ENCODE results near the gene DGKD. TPM values are rescaled to one million over a fixed set of nuclear protein-coding genes. Genes with fewer than 3 reads are reported as not detected.

DGKD gene
- total RNA-seq, 3 donors from 2014 or later: 17.1 to 41.3 (median 37.3) TPM

DNA sequence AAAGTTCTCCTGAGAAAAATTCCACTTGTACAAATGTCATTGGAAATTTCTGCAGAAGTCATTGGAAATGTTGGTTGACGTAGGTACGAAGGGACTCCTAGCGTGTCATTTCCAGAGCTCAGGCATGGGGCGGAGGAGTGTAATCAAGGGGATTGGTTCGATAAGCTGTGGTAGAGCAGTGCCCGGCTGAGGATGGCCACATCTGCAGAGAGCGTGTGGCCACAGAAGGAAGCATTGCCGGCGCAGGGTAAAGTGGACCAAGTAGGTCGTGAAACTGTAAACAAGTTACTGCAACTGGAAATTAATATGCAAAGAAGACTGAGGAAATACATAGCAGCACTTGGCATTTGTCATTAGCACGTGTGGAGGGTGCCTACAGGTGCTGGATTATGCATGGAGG is 101.8 kb downstream of the DGKD start:
- Histone ChIP-seq H3K9me3 (no peaks in the 10 kb centered on the region), H3K36me3 (no peaks in the 10 kb centered on the region), H3K27me3 (no peaks in the 10 kb centered on the region), H3K4me1 (no peaks in the 10 kb centered on the region), H3K4me3 (no peak overlapping the region), H3K27ac (no peak overlapping the region)
- no peak for TF ChIP-seq POLR2AphosphoS5 (IDR thresholded peaks at IDR 0.05)
- TF ChIP-seq, protein P1, sequence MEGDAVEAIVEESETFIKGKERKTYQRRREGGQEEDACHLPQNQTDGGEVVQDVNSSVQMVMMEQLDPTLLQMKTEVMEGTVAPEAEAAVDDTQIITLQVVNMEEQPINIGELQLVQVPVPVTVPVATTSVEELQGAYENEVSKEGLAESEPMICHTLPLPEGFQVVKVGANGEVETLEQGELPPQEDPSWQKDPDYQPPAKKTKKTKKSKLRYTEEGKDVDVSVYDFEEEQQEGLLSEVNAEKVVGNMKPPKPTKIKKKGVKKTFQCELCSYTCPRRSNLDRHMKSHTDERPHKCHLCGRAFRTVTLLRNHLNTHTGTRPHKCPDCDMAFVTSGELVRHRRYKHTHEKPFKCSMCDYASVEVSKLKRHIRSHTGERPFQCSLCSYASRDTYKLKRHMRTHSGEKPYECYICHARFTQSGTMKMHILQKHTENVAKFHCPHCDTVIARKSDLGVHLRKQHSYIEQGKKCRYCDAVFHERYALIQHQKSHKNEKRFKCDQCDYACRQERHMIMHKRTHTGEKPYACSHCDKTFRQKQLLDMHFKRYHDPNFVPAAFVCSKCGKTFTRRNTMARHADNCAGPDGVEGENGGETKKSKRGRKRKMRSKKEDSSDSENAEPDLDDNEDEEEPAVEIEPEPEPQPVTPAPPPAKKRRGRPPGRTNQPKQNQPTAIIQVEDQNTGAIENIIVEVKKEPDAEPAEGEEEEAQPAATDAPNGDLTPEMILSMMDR (IDR thresholded peaks at IDR 0.05): no peak
- no peak for TF ChIP-seq POLR2A (IDR thresholded peaks at IDR 0.05)
- DNase-seq (ENCODE audit: low spot score in 2 of 2): no peak
- intact Hi-C loops (cut with DNase I; ENCODE audit: low total_unique reads): no loop called here

DNA sequence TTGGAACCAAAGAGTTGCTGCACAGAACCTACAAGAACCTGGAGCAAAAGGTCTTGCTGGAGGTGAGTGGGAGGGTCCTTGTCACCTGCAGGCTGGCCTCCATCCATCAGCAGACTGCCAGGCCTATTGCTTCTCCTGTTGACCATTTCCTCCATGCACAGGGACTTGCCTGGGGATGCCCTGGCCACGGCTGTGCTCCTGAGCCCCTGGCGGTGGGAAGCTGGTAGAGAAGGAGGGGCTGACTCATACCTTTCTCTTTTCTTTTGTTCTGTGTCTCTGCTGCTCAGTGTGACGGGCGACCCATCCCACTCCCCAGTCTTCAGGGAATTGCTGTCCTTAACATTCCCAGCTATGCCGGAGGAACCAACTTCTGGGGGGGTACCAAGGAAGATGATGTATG is 102.6 kb downstream of the DGKD start:
- Histone ChIP-seq H3K9me3 (no peaks in the 10 kb centered on the region), H3K36me3 (no peaks in the 10 kb centered on the region), H3K4me1 (no peaks in the 10 kb centered on the region), H3K27me3 (no peaks in the 10 kb centered on the region), H3K4me3 (no peak overlapping the region), H3K27ac (no peak overlapping the region)
- TF ChIP-seq POLR2AphosphoS5 (IDR thresholded peaks at IDR 0.05) (no peak), POLR2A (IDR thresholded peaks at IDR 0.05) (no peak)
- TF ChIP-seq, protein P1 (IDR thresholded peaks at IDR 0.05): no peak
- intact Hi-C loops (cut with DNase I; ENCODE audit: low total_unique reads): no loop called here
- DNase-seq (ENCODE audit: low spot score in 2 of 2): no peak

DNA sequence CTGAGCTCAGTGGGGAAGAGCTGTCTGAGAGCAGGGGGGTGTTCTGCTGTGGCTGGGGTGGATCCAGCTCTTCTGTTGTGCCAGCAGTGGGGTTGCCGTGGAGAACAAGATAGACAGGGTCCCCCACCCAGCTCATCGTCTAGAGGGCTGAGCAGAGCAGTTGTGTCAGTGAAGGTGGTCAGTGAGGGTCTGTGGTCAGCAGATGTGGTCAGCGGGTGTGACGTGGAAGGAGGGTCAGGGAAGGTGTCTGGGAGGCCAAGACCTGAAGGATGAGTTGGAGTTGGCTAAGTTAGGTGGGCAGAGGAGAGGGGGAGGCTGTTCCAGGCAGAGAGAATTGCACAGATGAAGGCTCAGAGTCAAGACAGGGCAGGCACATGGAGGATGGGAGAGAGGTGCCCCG is 103.1 kb downstream of the DGKD start:
- no peaks in the 10 kb centered on the region for H3K36me3 ChIP-seq
- H3K4me3 ChIP-seq: no peak overlapping the region
- no peak for TF ChIP-seq POLR2AphosphoS5 (IDR thresholded peaks at IDR 0.05)
- TF ChIP-seq, protein P1 (IDR thresholded peaks at IDR 0.05): no peak
- no peaks in the 10 kb centered on the region for H3K4me1 ChIP-seq
- H3K27ac ChIP-seq: no peak overlapping the region
- intact Hi-C loops (cut with DNase I; ENCODE audit: low total_unique reads): no loop called here
- H3K9me3 ChIP-seq: no peaks in the 10 kb centered on the region
- H3K27me3 ChIP-seq: no peaks in the 10 kb centered on the region
- no peak for DNase-seq (ENCODE audit: low spot score in 2 of 2)

DNA sequence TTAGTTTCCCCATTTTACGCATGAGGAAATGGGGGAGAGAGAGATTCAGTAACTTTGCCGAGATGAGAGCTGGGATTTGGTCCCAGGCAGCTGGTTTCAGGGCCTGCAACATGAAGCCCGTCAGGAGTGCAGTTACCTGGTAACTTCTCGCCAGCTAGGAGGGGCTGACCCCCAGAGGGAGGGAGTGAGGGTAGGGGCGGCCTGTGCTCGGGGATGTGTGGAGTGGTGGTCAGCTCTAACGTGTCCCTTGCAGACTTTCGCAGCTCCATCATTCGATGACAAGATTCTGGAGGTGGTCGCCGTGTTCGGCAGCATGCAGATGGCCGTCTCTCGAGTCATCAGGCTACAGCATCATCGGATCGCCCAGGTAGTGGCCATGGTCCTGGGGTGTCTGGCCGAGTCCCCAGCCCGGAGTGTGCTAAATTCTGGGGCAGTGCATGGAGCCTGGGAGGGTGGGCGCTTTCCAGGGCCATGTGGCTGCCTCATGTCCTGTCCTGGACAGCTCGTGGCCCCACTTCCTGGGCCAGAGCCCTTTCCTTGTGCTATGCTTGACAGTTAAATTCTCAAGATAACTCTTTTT is 103.8 kb downstream of the DGKD start:
- no peaks in the 10 kb centered on the region for H3K27me3 ChIP-seq
- H3K4me3 ChIP-seq: no peak overlapping the region
- TF ChIP-seq, protein P1 (IDR thresholded peaks at IDR 0.05): no peak
- H3K36me3 ChIP-seq: no peaks in the 10 kb centered on the region
- H3K27ac ChIP-seq: no peak overlapping the region
- no peak for DNase-seq (ENCODE audit: low spot score in 2 of 2)
- no peaks in the 10 kb centered on the region for H3K4me1 ChIP-seq
- intact Hi-C loops (cut with DNase I; ENCODE audit: low total_unique reads): no loop called here
- no peaks in the 10 kb centered on the region for H3K9me3 ChIP-seq

DNA sequence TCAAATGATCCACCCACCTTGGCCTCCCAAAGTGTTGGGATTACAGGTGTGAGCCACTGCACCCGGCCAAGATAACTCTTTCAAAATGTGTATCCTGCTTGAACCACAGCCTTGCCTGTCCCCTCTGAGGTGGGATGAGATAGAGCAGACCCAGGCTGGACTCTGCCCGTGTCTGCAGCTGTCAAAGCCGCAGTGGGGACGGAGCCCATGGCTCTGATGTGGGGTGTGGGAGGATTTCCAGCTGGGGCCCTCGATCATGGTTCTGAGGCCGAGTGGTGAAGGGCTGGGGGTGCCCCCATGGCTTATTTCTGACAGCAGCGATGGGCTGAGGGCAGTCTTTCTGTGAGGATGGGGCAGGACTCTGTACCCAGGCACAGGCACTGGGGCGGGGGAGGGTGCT is 104.5 kb downstream of the DGKD start:
- H3K36me3 ChIP-seq: no peaks in the 10 kb centered on the region
- H3K4me3 ChIP-seq: no peak overlapping the region
- intact Hi-C loops (cut with DNase I; ENCODE audit: low total_unique reads): no loop called here
- no peaks in the 10 kb centered on the region for H3K4me1 ChIP-seq
- H3K27ac ChIP-seq: no peak overlapping the region
- TF ChIP-seq, protein P1 (IDR thresholded peaks at IDR 0.05): no peak
- no peak for TF ChIP-seq POLR2AphosphoS5 (IDR thresholded peaks at IDR 0.05)
- no peak for TF ChIP-seq POLR2A (IDR thresholded peaks at IDR 0.05)
- DNase-seq (ENCODE audit: low spot score in 2 of 2): no peak
- no peaks in the 10 kb centered on the region for H3K9me3 ChIP-seq
- H3K27me3 ChIP-seq: no peaks in the 10 kb centered on the region
